Tibial artery (tissue), 4 donors: ENCODE results near the gene ITGA7.

Source experiments
- DNase-seq, 2 donors: peaks; one replicate each; pipeline ENCODE4 v3.0.0-alpha.2; 2019
- H3K27ac ChIP-seq, 2 donors: fragments of 200-600 bp; sonication (generic) in 1 of 2; 1 replicate in 1 of 2; 2 replicates in 1 of 2; pipeline ENCODE4 v1.5.1; 2018 to 2019; ENCODE audit warnings: mild to moderate bottlenecking in 1 of 2
- H3K27me3 ChIP-seq, 2 donors: fragments of 200-600 bp; sonication (generic) in 1 of 2; one replicate each; pipeline versions ENCODE4 v1.5.1 to v1.6.0; 2016 to 2019
- H3K36me3 ChIP-seq, 3 donors: fragments of 200-600 bp; sonication (generic) in 2 of 3; one replicate each; pipeline ENCODE4 v1.5.1; 2016 to 2019; ENCODE audit warnings: mild to moderate bottlenecking in 2 of 3
- H3K4me1 ChIP-seq, 4 donors: fragments of 200-600 bp; sonication (generic) in 2 of 4; 1 replicate in 3 of 4; 2 replicates in 1 of 4; pipeline ENCODE4 v1.5.1; 2016 to 2019
- H3K4me3 ChIP-seq, 2 donors: fragments of 200-600 bp; sonication (generic) in 1 of 2; 1 replicate in 1 of 2; 2 replicates in 1 of 2; pipeline ENCODE4 v1.5.1; 2018 to 2019; ENCODE audit warnings: mild to moderate bottlenecking in 2 of 2
- H3K9me3 ChIP-seq, 3 donors: fragments of 200-600 bp; sonication (generic) in 1 of 3; one replicate each; pipeline ENCODE4 v1.5.1; 2016 to 2019
- CTCF ChIP-seq, 2 experiments: fragments of 200-600 bp in 1 of 2; fragments of 450-650 bp in 1 of 2; IDR thresholded peaks; one replicate each; pipeline ENCODE4 v1.5.1; 2017 to 2019; ENCODE audit warnings: antibody characterized with exemption in 2 of 2, mild to moderate bottlenecking in 1 of 2, moderate library complexity in 1 of 2
- intact Hi-C: fragments of 100-400 bp; cut with DNase I; formaldehyde crosslinking; loops from one replicate; pipeline ENCODE4 v1.15.0; 2023; ENCODE audit warnings: low total_unique reads

ITGA7 gene

GRCh38 chr12:55675666-55676065 lies 32.0 kb downstream of the ITGA7 start:
- TF ChIP-seq CTCF (IDR thresholded peaks at IDR 0.05) = no peak
- Histone ChIP-seq H3K4me3 (no peak overlapping the region), H3K36me3 (no peaks in the 10 kb centered on the region), H3K9me3 (no peaks in the 10 kb centered on the region), H3K27ac (no peak overlapping the region), H3K4me1 (no peaks in the 10 kb centered on the region), H3K27me3 (no peaks in the 10 kb centered on the region)
- intact Hi-C loops = no loop called here
- DNase-seq = no peak

GRCh38 chr12:55673638-55674037 lies 34.1 kb downstream of the ITGA7 start:
- DNase-seq = no peak
- TF ChIP-seq CTCF (IDR thresholded peaks at IDR 0.05) = no peak
- no peaks in the 10 kb centered on the region for H3K9me3 ChIP-seq
- H3K27me3 ChIP-seq = no peaks in the 10 kb centered on the region
- intact Hi-C loops = no loop called here
- H3K36me3 ChIP-seq = no peaks in the 10 kb centered on the region
- no peak overlapping the region for H3K27ac ChIP-seq
- H3K4me1 ChIP-seq = no peaks in the 10 kb centered on the region
- H3K4me3 ChIP-seq = no peak overlapping the region

- Histone ChIP-seq H3K9me3 (no peaks in the 10 kb centered on the region), H3K27me3 (no peaks in the 10 kb centered on the region), H3K4me1 (no peaks in the 10 kb centered on the region), H3K36me3 (no peaks in the 10 kb centered on the region), H3K4me3 (no peak overlapping the region), H3K27ac (no peak overlapping the region)
- no peak for TF ChIP-seq CTCF (IDR thresholded peaks at IDR 0.05)
- intact Hi-C loops = no loop called here
- peak in 1 of 2 donors; percentile 16 for DNase-seq
Measured at GRCh38 chr12:55671746-55672145, 36.0 kb downstream of the ITGA7 start.

- intact Hi-C loops = no loop called here
Measured at GRCh38 chr12:55670276-55670675, 37.4 kb downstream of the ITGA7 start.

GRCh38 chr12:55666508-55666907 lies 41.2 kb downstream of the ITGA7 start:
- no peaks in the 10 kb centered on the region for H3K36me3 ChIP-seq
- intact Hi-C loops = no loop called here
- TF ChIP-seq CTCF (IDR thresholded peaks at IDR 0.05) = no peak

More at GRCh38 chr12:55670276-55670675, 37.4 kb downstream of the ITGA7 start:
- Histone ChIP-seq H3K36me3 (no peaks in the 10 kb centered on the region), H3K4me1 (no peaks in the 10 kb centered on the region), H3K4me3 (no peak overlapping the region), H3K27ac (no peak overlapping the region), H3K27me3 (no peaks in the 10 kb centered on the region), H3K9me3 (no peaks in the 10 kb centered on the region)
- peak in 1 of 2 donors; percentile 25 for DNase-seq
- no peak for TF ChIP-seq CTCF (IDR thresholded peaks at IDR 0.05)

GRCh38 chr12:55664826-55665225 lies 42.9 kb downstream of the ITGA7 start:
- H3K27ac ChIP-seq = no peak overlapping the region
- DNase-seq = peak in 1 of 2 donors; percentile 34
- H3K4me3 ChIP-seq = no peak overlapping the region
- no peaks in the 10 kb centered on the region for H3K27me3 ChIP-seq
- TF ChIP-seq CTCF (IDR thresholded peaks at IDR 0.05) = no peak
- H3K36me3 ChIP-seq = no peaks in the 10 kb centered on the region
- no peaks in the 10 kb centered on the region for H3K9me3 ChIP-seq
- intact Hi-C loops = no loop called here
- H3K4me1 ChIP-seq = no peaks in the 10 kb centered on the region

More at GRCh38 chr12:55666508-55666907, 41.2 kb downstream of the ITGA7 start:
- no peaks in the 10 kb centered on the region for H3K4me1 ChIP-seq
- H3K4me3 ChIP-seq = no peak overlapping the region
- no peak overlapping the region for H3K27ac ChIP-seq
- no peaks in the 10 kb centered on the region for H3K27me3 ChIP-seq
- no peaks in the 10 kb centered on the region for H3K9me3 ChIP-seq
- no peak for DNase-seq
